A673 (cell line): ENCODE results near the gene MTM1. TPM values are rescaled to one million over a fixed set of nuclear protein-coding genes. Genes with fewer than 3 reads are reported as not detected.

ENCODE experiments used
- BruUV-seq: library from RNA; stranded (reverse); fragments of 400-500 nt; replicated peaks from 2 replicates; lab custom pipeline; 2021; lab: Mats Ljungman, UMichigan
- CTCF ChIA-PET: fragments of 300-600 bp; sonication (Branson Sonifier 250); formaldehyde crosslinking; loops from one replicate; lab custom pipeline; 2022; ENCODE audit warnings: antibody characterized with exemption; lab: Charles Lee
- POLR2A ChIA-PET: fragments of 300-600 bp; sonication (Branson Sonifier 250); formaldehyde crosslinking; loops from one replicate; lab custom pipeline; 2022; ENCODE audit warnings: antibody characterized with exemption; ENCODE audit not compliant: low non-redundant PET; lab: Charles Lee
- DNase-seq: peaks from one replicate; pipeline ENCODE4 v3.0.0-alpha.2; 2015; ENCODE audit warnings: low spot score
- H3K27ac ChIP-seq: fragments of 200-600 bp; sonication (generic); 2 replicates; pipeline ENCODE4 v1.5.1; 2016; ENCODE audit warnings: mixed run types, low read depth, mild to moderate bottlenecking, mixed read lengths, antibody characterized with exemption, low read length; ENCODE audit not compliant: poor library complexity, severe bottlenecking
- H3K27me3 ChIP-seq: fragments of 200-600 bp; sonication (generic); replicated peaks from 2 replicates; pipeline ENCODE4 v1.6.1; 2017; ENCODE audit warnings: mixed run types, low read depth, mild to moderate bottlenecking, mixed read lengths, antibody characterized with exemption, low read length; ENCODE audit not compliant: insufficient read depth, poor library complexity
- H3K36me3 ChIP-seq: fragments of 200-600 bp; sonication (generic); 2 replicates; pipeline ENCODE4 v1.6.1; 2016; ENCODE audit warnings: mixed run types, mild to moderate bottlenecking, mixed read lengths, antibody characterized with exemption, low read length; ENCODE audit not compliant: insufficient read depth, poor library complexity, severe bottlenecking
- H3K4me1 ChIP-seq: fragments of 200-600 bp; sonication (generic); 2 replicates; pipeline ENCODE4 v1.6.1; 2017; ENCODE audit warnings: mixed run types, mild to moderate bottlenecking, mixed read lengths, antibody characterized with exemption, low read length; ENCODE audit not compliant: insufficient read depth, poor library complexity, severe bottlenecking
- H3K4me3 ChIP-seq: fragments of 200-600 bp; sonication (generic); 2 replicates; pipeline ENCODE4 v1.5.1; 2016; ENCODE audit warnings: low read depth, mixed run types, mild to moderate bottlenecking, mixed read lengths, low read length; ENCODE audit not compliant: poor library complexity, severe bottlenecking
- H3K9me3 ChIP-seq: fragments of 200-600 bp; sonication (generic); 2 replicates; pipeline ENCODE4 v1.6.1; 2016; ENCODE audit warnings: mixed run types, low read depth, mild to moderate bottlenecking, mixed read lengths, antibody characterized with exemption, low read length; ENCODE audit not compliant: poor library complexity, severe bottlenecking
- EZH2 ChIP-seq: fragments of 200-600 bp; sonication (generic); IDR thresholded peaks from 2 replicates; pipeline ENCODE4 v1.6.1; 2017; ENCODE audit warnings: borderline replicate concordance, low read depth, mild to moderate bottlenecking, mixed read lengths, antibody characterized with exemption, low read length; ENCODE audit not compliant: poor library complexity, severe bottlenecking
- intact Hi-C: fragments of 100-400 bp; cut with micrococcal nuclease; formaldehyde crosslinking; loops from one replicate; pipeline ENCODE4 v1.10.0; 2022; ENCODE audit not compliant: unreplicated experiment
- total RNA-seq: library from RNA; stranded (reverse); gene quantifications from 2 replicates; pipeline ENCODE4 v1.2.3, GENCODE V29; 2021
- TF ChIP-seq, protein P1 (sequence below): fragments of 300-800, 200-600 bp; sonication (generic); conservative IDR thresholded peaks from 2 replicates; pipeline ENCODE4 v1.5.1; 2017; ENCODE audit warnings: low read depth, mild to moderate bottlenecking, antibody characterized with exemption, low read length, moderate library complexity, mixed read lengths

Gene MTM1
- total RNA-seq, 1 experiment from 2014 or later: 7.1 TPM

DNA sequence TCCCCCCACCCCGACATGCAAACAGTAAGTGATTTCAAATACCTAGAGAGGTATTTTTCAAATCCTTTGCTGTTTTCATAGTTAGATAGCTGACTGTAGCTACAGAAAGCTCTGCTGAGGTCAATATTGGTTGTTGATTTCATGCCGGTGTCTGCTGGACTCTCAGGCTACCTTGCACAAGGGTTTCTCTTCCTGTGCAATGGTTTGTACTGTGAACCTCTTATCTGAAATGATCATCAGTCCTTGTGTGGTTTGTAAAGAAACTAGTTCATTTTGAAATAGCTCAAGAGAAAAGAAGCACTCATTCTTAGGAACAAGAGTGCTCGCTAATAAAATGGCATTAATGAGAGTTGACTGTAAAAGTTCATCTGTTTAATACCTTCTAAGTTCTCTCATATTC, 2.1 kb downstream of the MTM1 start:
- no peak for DNase-seq
- no peak overlapping the region for H3K4me3 ChIP-seq
- no peaks in the 10 kb centered on the region for H3K27me3 ChIP-seq
- intact Hi-C loops: no loop called here
- ChIA-PET CTCF (no interaction called here), POLR2A (no interaction called here)
- no peak overlapping the region for H3K27ac ChIP-seq
- TF ChIP-seq, protein P1, sequence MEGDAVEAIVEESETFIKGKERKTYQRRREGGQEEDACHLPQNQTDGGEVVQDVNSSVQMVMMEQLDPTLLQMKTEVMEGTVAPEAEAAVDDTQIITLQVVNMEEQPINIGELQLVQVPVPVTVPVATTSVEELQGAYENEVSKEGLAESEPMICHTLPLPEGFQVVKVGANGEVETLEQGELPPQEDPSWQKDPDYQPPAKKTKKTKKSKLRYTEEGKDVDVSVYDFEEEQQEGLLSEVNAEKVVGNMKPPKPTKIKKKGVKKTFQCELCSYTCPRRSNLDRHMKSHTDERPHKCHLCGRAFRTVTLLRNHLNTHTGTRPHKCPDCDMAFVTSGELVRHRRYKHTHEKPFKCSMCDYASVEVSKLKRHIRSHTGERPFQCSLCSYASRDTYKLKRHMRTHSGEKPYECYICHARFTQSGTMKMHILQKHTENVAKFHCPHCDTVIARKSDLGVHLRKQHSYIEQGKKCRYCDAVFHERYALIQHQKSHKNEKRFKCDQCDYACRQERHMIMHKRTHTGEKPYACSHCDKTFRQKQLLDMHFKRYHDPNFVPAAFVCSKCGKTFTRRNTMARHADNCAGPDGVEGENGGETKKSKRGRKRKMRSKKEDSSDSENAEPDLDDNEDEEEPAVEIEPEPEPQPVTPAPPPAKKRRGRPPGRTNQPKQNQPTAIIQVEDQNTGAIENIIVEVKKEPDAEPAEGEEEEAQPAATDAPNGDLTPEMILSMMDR: no peak
- TF ChIP-seq EZH2: no peak
- no TSS peak for BruUV-seq
- H3K9me3 ChIP-seq: no peaks in the 10 kb centered on the region
- peaks cover 28% of the 10 kb centered on the region for H3K4me1 ChIP-seq
- H3K36me3 ChIP-seq: no peaks in the 10 kb centered on the region

DNA sequence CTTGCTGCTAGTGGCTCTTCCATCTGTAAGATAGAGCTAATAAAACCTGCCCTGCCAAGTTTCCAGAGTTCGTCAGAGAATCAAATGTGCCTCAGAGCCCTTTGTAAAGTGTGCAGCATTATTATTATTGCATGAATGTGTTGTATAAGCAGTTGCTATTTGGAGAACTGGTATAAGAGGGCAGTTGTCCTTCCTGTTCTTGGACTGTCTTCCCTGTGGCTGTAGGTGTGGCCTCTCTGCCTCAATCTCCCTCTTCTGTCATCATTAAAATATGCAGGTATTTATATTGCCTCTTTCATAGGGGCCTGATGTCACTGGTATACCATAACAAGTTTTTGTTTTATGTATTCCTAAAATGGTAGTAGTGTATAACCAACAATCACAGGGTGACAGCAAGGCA, 3.8 kb downstream of the MTM1 start:
- TF ChIP-seq EZH2: no peak
- TF ChIP-seq, protein P1: no peak
- Histone ChIP-seq H3K36me3 (no peaks in the 10 kb centered on the region), H3K4me1 (peaks cover 20% of the 10 kb centered on the region), H3K27ac (no peak overlapping the region), H3K27me3 (no peaks in the 10 kb centered on the region), H3K9me3 (no peaks in the 10 kb centered on the region), H3K4me3 (no peak overlapping the region)
- BruUV-seq: no TSS peak
- ChIA-PET CTCF (no interaction called here), POLR2A (no interaction called here)
- intact Hi-C loops: no loop called here
- no peak for DNase-seq

DNA sequence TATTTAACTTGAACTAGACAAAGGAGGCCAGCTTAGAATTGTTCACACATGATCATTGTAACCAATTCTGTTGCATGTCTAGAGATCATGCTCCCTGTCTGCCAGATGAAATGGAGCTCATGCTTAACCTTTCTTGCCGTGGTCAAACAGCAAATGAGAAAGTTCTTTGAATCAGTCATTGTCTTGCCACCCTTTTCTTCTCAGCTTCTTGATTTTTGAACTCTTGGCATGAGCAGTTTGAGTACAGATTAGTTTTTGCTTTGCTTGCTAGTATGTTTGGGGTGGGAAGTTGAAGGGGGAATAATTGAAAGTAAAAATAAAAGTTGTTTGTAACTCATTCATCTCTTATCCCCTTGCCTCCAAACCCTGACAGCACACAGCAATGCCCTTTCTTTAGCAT, 4.7 kb downstream of the MTM1 start:
- peaks cover 18% of the 10 kb centered on the region for H3K4me1 ChIP-seq
- no peak for DNase-seq
- H3K36me3 ChIP-seq: no peaks in the 10 kb centered on the region
- no peaks in the 10 kb centered on the region for H3K27me3 ChIP-seq
- H3K27ac ChIP-seq: no peak overlapping the region
- ChIA-PET CTCF (no interaction called here), POLR2A (no interaction called here)
- intact Hi-C loops: no loop called here
- H3K9me3 ChIP-seq: peaks cover 1% of the 10 kb centered on the region
- TF ChIP-seq, protein P1: no peak
- TF ChIP-seq EZH2: no peak
- H3K4me3 ChIP-seq: no peak overlapping the region
- no TSS peak for BruUV-seq
